GM12878 (cell line): Measurements from ENCODE around the gene MAD1L1. TPM values are rescaled to one million over a fixed set of nuclear protein-coding genes. Genes with fewer than 3 reads are reported as not detected.
A peak's percentile ranks its signal among the peaks of the same experiment; 100 is the strongest.

Experiments used
- ATAC-seq: fragments of 200-7000 bp; cut with Tn5 transposase; 3 replicates; pipeline ENCODE4 v1.9.1; 2020; ENCODE audit warnings: mild to moderate bottlenecking, moderate library complexity
- BruUV-seq: library from RNA; stranded (reverse); fragments of 400-500 nt; replicated peaks from 2 replicates; lab custom pipeline; 2021; lab: Mats Ljungman, UMichigan
- CTCF ChIA-PET: fragments of 300-600 bp; sonication (Branson Sonifier 250); formaldehyde crosslinking; extraction: SDS; loops from one replicate; lab custom pipeline; 2021; ENCODE audit warnings: inconsistent platforms; lab: Yijun Ruan, JAX
- POLR2A ChIA-PET: fragments of 350-600 bp; formaldehyde crosslinking; extraction: SDS; loops from one replicate; lab custom pipeline; 2021; ENCODE audit warnings: inconsistent platforms; lab: Charles Lee
- RAD21 ChIA-PET: fragments of 300-600 bp; sonication (Branson Sonifier 250); formaldehyde crosslinking; loops from one replicate; lab custom pipeline; 2023; ENCODE audit warnings: antibody characterized with exemption; ENCODE audit not compliant: unreplicated experiment; lab: Charles Lee
- SMC1A ChIA-PET: fragments of 300-600 bp; sonication (Branson Sonifier 250); formaldehyde crosslinking; loops from one replicate; lab custom pipeline; 2023; ENCODE audit not compliant: unreplicated experiment, uncharacterized antibody; lab: Charles Lee
- DNase-seq: peaks from one replicate; pipeline ENCODE4 v3.0.0-alpha.2; 2011; ENCODE audit warnings: low read depth, low spot score
- FAIRE-seq: peaks from 3 replicates; lab custom pipeline; 2011; peaks lifted over from hg19 to GRCh38; lab: Jason Lieb, UNC
- H2AFZ ChIP-seq: 2 replicates; pipeline ENCODE4 v1.6.0; 2011; ENCODE audit warnings: low read depth, low read length, control low read depth; ENCODE audit not compliant: control insufficient read depth
- H3K27ac ChIP-seq: 2 replicates; pipeline ENCODE4 v1.5.1; 2011; ENCODE audit warnings: control low read depth; ENCODE audit not compliant: control insufficient read depth, insufficient read depth
- H3K27me3 ChIP-seq, 2 experiments: replicated peaks in 1 of 2; 2 replicates each; pipeline versions ENCODE4 v1.6.0 to v1.6.1; 2011; ENCODE audit warnings: low read length in 1 of 2; ENCODE audit not compliant: control insufficient read depth in 2 of 2, insufficient read depth in 2 of 2
- H3K36me3 ChIP-seq, 2 experiments: 2 replicates each; pipeline ENCODE4 v1.5.1; 2011; ENCODE audit warnings: low read length in 1 of 2; ENCODE audit not compliant: control insufficient read depth in 2 of 2, insufficient read depth in 2 of 2
- H3K4me1 ChIP-seq: 2 replicates; pipeline ENCODE4 v1.6.1; 2011; ENCODE audit warnings: mild to moderate bottlenecking, low read length, moderate library complexity, mixed read lengths; ENCODE audit not compliant: control insufficient read depth, insufficient read depth
- H3K4me2 ChIP-seq: 2 replicates; pipeline ENCODE4 v1.6.0; 2011; ENCODE audit warnings: control low read depth; ENCODE audit not compliant: control insufficient read depth, insufficient read depth
- H3K4me3 ChIP-seq: fragments of 200-600 bp; sonication (generic); 2 replicates; pipeline ENCODE4 v1.5.1; 2016
- H3K79me2 ChIP-seq: 2 replicates; pipeline ENCODE4 v1.6.0; 2011; ENCODE audit warnings: low read length; ENCODE audit not compliant: control insufficient read depth, insufficient read depth
- H3K9ac ChIP-seq: 2 replicates; pipeline ENCODE4 v1.8.0; 2011; ENCODE audit warnings: low read length, control low read depth, mixed read lengths; ENCODE audit not compliant: control insufficient read depth, insufficient read depth
- H3K9me3 ChIP-seq: replicated peaks from 3 replicates; pipeline ENCODE4 v1.5.1; 2011; ENCODE audit warnings: mild to moderate bottlenecking, low read length; ENCODE audit not compliant: control insufficient read depth, insufficient read depth
- H4K20me1 ChIP-seq: 2 replicates; pipeline ENCODE4 v1.6.0; 2011; ENCODE audit not compliant: control insufficient read depth, insufficient read depth
- ASH2L ChIP-seq: fragments of 300-600, 200-600 bp; sonication (generic); IDR thresholded peaks from 2 replicates; pipeline ENCODE4 v1.6.1; 2017; ENCODE audit warnings: low read depth, mild to moderate bottlenecking, borderline replicate concordance
- ATF2 ChIP-seq: IDR thresholded peaks from 2 replicates; pipeline ENCODE4 v1.6.1; 2012; ENCODE audit warnings: low read length, inconsistent platforms
- ATF7 ChIP-seq: fragments of 450-650 bp; IDR thresholded peaks from 2 replicates; pipeline ENCODE4 v1.6.1; 2016; ENCODE audit warnings: low read depth, mild to moderate bottlenecking
- BACH1 ChIP-seq: fragments of 450-650 bp; IDR thresholded peaks from 2 replicates; pipeline ENCODE4 v1.6.1; 2017; ENCODE audit warnings: mild to moderate bottlenecking, borderline replicate concordance
- CHD2 ChIP-seq: IDR thresholded peaks from 2 replicates; pipeline ENCODE4 v1.6.1; 2011; ENCODE audit warnings: low read depth, low read length, improper control_type of control experiment, borderline replicate concordance
- E2F8 ChIP-seq: fragments of 450-650 bp; IDR thresholded peaks from 2 replicates; pipeline ENCODE4 v1.6.1; 2018; ENCODE audit warnings: mild to moderate bottlenecking, low read depth, moderate library complexity; ENCODE audit not compliant: partially characterized antibody
- MEF2B ChIP-seq: fragments of 450-650 bp; IDR thresholded peaks from 2 replicates; pipeline ENCODE4 v1.6.1; 2018; ENCODE audit warnings: mild to moderate bottlenecking, moderate library complexity; ENCODE audit not compliant: partially characterized antibody, poor library complexity, severe bottlenecking
- NRF1 ChIP-seq: conservative IDR thresholded peaks from 2 replicates; pipeline ENCODE4 v1.6.1; 2011; ENCODE audit warnings: mild to moderate bottlenecking, low read depth, low read length, improper control_type of control experiment
- TCF12 ChIP-seq: IDR thresholded peaks from 2 replicates; pipeline ENCODE4 v1.6.1; 2011; ENCODE audit warnings: low read depth, mild to moderate bottlenecking, low read length
- ZNF207 ChIP-seq: fragments of 450-650 bp; IDR thresholded peaks from 2 replicates; pipeline ENCODE4 v1.6.1; 2014; ENCODE audit warnings: antibody characterized with exemption, mild to moderate bottlenecking, borderline replicate concordance
- ZNF217 ChIP-seq: fragments of 450-650 bp; IDR thresholded peaks from 2 replicates; pipeline ENCODE4 v1.6.1; 2017; ENCODE audit warnings: antibody characterized with exemption, mild to moderate bottlenecking
- WGBS: methylation state at CpG from one replicate; pipeline ENCODE4 v1.1.6; 2016; ENCODE audit warnings: low lambda C conversion rate; ENCODE audit not compliant: insufficient replicate concordance, insufficient coverage; ENCODE audit errors: missing lambda C conversion rate; 5-methylcytosine and 5-hydroxymethylcytosine counted together
- in situ Hi-C: fragments of 300-500 bp; cut with MboI; formaldehyde crosslinking; loops from 9 replicates; pipeline ENCODE4 v1.14.3; 2018; ENCODE audit warnings: mixed read lengths
- intact Hi-C: fragments of 100-400 bp; cut with micrococcal nuclease; formaldehyde crosslinking; loops from one replicate; pipeline ENCODE4 v1.14.2; 2022; ENCODE audit not compliant: unreplicated experiment
- polyA plus RNA-seq, 11 experiments: library from polyadenylated mRNA; depleted of rRNA in 4 of 11; unstranded in 6 of 11; stranded (reverse) in 5 of 11; fragments of >200 nt; fragmentation: Nextera tagmentation in 4 of 11; fragmentation: Illumina TruSeq in 1 of 11; extraction: Ambion mirVana in 4 of 11; extraction: Trizol in 1 of 11; gene quantifications; 1 replicate in 1 of 11; 2 replicates in 10 of 11; pipeline versions ENCODE4 v1.2.1 to v1.2.3, GENCODE V29; 2011 to 2016; ENCODE audit warnings: inconsistent platforms in 2 of 11, missing spikeins in 2 of 11, low read depth in 1 of 11
- total RNA-seq, 4 experiments: library from RNA; depleted of rRNA in 3 of 4; stranded (reverse); fragments of >200 nt in 3 of 4; fragmentation: Illumina TruSeq in 1 of 4; extraction: Trizol in 1 of 4; gene quantifications; 2 replicates each; pipeline versions ENCODE4 v1.2.1 to v1.2.3, GENCODE V29; 2013 to 2021
- TF ChIP-seq, protein P1 (sequence below): fragments of 450-650 bp; IDR thresholded peaks from 2 replicates; pipeline ENCODE4 v1.6.1; 2017; ENCODE audit warnings: antibody characterized with exemption, mild to moderate bottlenecking, moderate library complexity

MAD1L1 gene
- total and polyA plus RNA-seq, 10 of the 15 experiments (the other 5 are each of a cell fraction or from before 2014, with no cell fraction given) = 2.2 to 76.8 (median 38.3) TPM

DNA sequence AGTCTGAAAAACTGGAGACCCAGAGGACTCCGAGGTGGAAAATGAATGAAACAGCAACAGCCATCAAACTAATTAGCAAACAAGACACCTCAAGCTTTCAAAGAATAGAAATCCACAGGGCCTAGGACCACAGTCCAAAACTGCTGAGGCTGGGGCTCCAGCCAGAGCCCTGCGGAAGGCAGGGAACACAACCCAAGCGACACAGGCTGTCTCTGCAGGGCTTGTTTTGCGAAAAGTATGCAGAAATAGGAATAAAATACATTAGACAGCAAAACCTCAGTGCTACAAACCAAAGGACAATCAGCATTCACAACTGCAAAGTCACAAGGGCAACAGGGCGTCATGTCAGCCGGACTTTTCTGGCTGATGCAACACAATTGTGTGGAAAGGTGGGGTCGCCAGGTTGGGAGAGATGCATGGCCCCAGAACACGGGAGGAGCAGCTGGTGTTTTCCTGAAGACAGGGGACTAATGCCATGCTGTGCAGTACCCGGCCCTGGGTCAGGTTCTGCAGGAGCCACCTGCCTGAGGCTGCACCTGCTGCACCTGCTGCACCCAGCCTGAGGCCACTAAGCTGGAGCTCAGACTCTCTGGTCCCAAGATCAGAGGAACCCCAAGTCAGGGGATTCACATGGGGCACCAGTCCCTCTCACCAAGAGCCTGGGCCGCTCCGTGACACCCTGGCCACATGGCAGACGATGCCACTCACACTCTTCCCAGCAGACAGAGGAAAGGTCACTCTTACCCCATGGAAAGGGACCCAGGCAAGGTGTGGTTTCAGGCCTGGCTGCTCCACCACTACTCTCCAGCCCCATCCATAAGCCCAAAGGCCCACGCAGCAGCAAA, 74.2 kb downstream of the MAD1L1 start (continued):
- TF ChIP-seq E2F8 = no peak
- TF ChIP-seq ATF7 = no peak

DNA sequence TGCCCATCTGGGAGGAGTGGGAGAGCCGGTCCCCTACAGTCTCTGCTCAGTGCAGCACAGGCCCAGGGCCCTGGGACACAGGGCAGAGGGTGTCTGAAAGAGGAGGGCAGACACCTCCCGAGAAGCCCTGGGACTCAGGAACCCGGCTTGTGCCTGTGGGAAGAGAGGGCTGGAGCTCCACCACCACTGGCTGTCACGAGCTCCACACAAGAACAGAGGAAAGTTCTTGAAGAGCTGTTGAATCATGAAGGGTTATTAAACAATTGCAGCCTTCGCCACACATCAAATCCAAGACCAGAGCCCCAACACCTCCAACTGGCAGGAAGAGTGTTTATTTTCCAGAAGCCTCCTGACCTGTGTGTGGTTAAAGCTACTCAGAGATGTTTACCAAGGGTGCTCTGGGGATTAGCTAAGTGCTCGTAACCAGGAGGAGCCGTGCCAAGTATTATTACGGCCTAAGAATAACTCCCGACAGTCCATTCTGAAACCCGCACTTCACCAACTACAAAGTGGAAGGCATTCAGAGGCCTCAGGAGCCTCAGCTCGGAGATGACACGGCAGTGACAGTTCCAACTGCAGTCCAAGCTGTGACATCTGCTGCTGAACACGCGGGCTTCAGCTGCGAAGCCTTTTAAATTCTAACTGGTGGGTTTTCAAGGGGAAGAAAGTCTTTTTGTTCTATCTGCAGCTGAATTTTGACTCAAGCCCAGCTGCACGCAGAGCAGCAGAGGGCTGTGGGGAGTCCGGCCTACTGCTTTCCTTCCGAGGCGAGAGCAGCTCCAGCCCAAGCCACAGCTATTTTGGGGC, 75.1 kb downstream of the MAD1L1 start:
- Histone ChIP-seq H3K4me3 (no peak overlapping the region), H3K36me3 (peaks cover 1 to 10% of the 10 kb centered on the region in 2 experiments; a peak in 2 of 4 replicates), H3K4me1 (no peaks in the 10 kb centered on the region), H3K4me2 (no peak overlapping the region), H3K9me3 (no peaks in the 10 kb centered on the region), H3K9ac (no peak overlapping the region), H3K27ac (no peak overlapping the region), H3K79me2 (no peaks in the 10 kb centered on the region), H4K20me1 (no peaks in the 10 kb centered on the region), H2AFZ (no peak overlapping the region), H3K27me3 (no peaks in the 10 kb centered on the region)
- ChIA-PET SMC1A (interaction anchor here (0.6 to 1.6 kb wide), 6 partner anchors 9 to 361 kb away, joined by 3 to 9 read pairs (median 3); no protein-coding TSS in a partner anchor), RAD21 (interaction anchor here (1.2 to 1.4 kb wide), 2 partner anchors 9 to 52 kb away, joined by 3 to 6 read pairs; no protein-coding TSS in a partner anchor), POLR2A (interaction anchor here (0.5 to 1.6 kb wide), 2 partner anchors 8 to 80 kb away, joined by 3 to 5 read pairs; no protein-coding TSS in a partner anchor), CTCF (interaction anchor here (1.2 to 1.5 kb wide), 3 partner anchors 9 to 120 kb away, joined by 3 to 5 read pairs (median 4); no protein-coding TSS in a partner anchor)
- WGBS = 96% methylated on average over 19 of the region's 19 CpGs
- ATAC-seq = peak; percentile 64
- no peak for FAIRE-seq
- in situ Hi-C loops = no loop called here
- DNase-seq = no peak
- intact Hi-C loops = no loop called here
- BruUV-seq = no TSS peak
- TF ChIP-seq ZNF207 (no peak), NRF1 (no peak), CHD2 (no peak), TCF12 (peak; percentile 9; the same call in 1 of the 2 replicates), MEF2B (no peak), ATF2 (no peak), ASH2L (no peak), BACH1 (no peak), ZNF217 (no peak)
- TF ChIP-seq, protein P1, sequence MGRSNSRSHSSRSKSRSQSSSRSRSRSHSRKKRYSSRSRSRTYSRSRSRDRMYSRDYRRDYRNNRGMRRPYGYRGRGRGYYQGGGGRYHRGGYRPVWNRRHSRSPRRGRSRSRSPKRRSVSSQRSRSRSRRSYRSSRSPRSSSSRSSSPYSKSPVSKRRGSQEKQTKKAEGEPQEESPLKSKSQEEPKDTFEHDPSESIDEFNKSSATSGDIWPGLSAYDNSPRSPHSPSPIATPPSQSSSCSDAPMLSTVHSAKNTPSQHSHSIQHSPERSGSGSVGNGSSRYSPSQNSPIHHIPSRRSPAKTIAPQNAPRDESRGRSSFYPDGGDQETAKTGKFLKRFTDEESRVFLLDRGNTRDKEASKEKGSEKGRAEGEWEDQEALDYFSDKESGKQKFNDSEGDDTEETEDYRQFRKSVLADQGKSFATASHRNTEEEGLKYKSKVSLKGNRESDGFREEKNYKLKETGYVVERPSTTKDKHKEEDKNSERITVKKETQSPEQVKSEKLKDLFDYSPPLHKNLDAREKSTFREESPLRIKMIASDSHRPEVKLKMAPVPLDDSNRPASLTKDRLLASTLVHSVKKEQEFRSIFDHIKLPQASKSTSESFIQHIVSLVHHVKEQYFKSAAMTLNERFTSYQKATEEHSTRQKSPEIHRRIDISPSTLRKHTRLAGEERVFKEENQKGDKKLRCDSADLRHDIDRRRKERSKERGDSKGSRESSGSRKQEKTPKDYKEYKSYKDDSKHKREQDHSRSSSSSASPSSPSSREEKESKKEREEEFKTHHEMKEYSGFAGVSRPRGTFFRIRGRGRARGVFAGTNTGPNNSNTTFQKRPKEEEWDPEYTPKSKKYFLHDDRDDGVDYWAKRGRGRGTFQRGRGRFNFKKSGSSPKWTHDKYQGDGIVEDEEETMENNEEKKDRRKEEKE = no peak
